Measurements from ENCODE around the gene TXNDC5. TPM values are rescaled to one million over a fixed set of nuclear protein-coding genes. Genes with fewer than 3 reads are reported as not detected.

TXNDC5 gene
- total RNA-seq, 1 experiment from 2014 or later, result 373 TPM

DNA sequence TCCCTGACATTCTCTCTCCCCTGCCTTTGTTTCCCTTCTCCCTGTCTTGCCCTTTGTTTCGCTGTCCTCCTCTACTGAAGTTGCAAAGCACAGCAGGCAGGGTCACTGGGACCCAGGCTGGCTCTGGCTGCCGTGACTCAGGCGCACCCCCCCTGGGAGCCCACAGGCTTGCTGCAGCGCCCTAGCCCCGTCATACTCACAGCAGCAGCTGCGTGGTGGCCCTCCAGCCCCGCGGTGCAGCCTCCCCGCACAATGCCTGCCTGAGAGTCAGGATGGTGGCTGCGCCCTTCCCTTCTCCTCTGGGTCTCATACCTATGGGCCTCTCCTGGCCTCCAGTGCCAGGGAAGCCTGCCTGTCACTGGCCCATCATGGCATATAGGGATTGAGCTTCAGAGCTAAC lies 41.7 kb downstream of the TXNDC5 start:
- DNase-seq (ENCODE audit: low read depth), result no peak

DNA sequence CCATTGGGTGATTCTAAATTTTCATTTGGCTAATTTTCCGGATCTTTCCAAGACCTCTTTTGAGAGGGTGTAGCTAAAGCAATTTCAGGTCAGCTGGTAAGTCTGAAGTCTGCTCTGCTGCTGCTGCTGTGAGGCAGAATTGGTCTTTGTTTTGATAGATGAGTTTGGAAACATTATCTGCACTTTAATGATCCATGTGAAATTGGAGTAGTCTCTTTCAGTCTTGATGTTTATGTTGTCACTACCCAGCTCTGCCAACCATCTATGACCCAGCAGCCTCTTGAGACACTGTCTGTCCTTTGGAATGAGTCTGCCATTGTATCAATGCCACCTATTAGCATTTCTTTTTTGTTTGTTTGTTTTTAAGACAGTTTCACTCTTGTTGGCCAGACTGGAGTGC lies 44.1 kb downstream of the TXNDC5 start:
- DNase-seq (ENCODE audit: low read depth), result no peak

- DNase-seq (ENCODE audit: low read depth), result no peak
Observed at GRCh38 chr6:7865781-7866180, 44.8 kb downstream of the TXNDC5 start.

GRCh38 chr6:7859591-7859990 lies 51.0 kb downstream of the TXNDC5 start:
- no peak for DNase-seq (ENCODE audit: low read depth)

DNA sequence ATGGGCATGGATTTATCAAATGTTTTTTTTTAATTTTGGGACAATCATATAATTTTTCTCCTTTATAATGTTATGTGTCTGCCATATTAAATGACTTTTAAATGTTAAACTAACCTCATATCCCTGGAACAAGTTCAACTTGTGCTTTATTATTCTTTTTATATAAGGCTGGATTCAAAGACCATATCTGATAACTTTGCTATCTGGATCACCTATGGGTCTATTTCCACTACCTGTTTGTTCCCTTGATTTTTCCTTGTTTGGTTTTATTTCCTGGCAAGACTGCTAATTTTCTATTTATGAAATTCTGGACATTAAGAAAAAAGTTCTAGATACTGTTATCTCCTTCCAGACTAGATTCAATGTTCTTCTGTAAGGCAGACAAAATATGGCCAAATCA lies 58.8 kb downstream of the TXNDC5 start:
- no peak for DNase-seq (ENCODE audit: low read depth)

DNA sequence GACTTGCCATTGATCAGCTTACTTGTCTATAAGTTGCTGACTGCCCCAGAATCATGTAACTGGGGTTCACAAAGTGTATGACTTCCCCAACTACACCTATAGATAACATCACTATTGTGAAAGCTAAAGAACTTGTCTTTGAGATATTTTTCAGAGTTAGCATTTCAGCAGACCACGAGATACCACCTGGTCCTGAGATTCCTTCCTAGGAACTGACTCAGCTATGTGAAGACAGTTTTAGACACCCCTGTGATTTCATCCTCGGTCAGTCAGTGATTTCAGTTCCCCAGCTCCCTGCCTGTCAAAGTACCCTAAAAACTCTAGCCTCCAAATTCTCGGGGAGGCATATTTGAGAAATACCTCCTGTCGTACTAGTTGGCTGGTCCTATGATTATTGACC lies 62.4 kb downstream of the TXNDC5 start:
- no peak for DNase-seq (ENCODE audit: low read depth)

- DNase-seq (ENCODE audit: low read depth), result no peak
Observed at GRCh38 chr6:7846966-7847818, 63.4 kb downstream of the TXNDC5 start.

DNA sequence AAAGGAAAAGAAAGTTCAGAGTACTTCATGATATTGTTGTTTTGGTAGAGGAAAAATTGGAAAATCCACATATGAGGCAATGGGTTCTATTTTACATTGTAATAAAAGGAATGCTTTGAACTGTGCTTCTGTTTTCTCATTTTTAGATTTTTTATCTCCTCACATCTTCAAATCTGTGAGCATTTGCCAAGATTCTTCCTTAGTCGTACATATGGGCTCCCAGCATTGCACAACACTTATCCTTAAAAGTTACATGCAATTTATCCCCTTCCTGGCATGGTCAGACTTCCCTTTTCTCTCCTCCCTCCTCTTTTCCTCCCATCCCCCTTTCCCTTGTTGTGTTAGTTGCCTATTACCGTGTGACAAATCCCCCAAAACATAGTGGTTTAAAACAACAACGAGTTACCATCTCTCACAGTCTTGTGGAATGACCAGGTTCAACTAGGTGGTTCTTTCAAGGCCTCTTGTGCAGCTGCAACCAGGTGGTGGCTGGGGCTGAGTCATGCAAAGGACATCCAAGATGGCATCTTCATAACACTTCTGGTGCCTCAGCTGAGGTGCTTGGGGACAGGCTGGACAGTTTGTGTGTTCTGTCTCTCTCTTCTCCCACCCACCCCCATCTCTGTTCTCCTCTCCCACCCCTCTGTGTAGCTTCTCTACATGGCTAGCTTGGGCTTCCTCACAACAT lies 68.7 kb downstream of the TXNDC5 start:
- no peak for DNase-seq (ENCODE audit: low read depth)

GRCh38 chr6:7836371-7837026 lies 74.1 kb downstream of the TXNDC5 start:
- DNase-seq (ENCODE audit: low read depth), result no peak

DNA sequence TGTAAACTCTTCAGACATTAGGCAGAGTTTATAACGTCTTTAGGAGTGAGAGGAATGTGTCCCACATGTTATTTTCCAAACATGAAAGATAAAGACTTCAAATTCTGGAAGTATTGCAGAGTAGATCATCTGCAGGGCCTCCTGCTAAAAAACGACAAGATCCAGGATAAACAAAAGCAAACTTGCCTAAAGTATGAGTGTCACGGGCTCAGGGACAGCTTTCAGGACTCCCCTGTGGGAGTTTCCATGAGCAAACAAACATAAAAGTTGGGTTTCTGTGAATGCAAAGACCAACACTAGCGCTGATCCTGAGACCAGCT lies 76.9 kb downstream of the TXNDC5 start:
- no peak for DNase-seq (ENCODE audit: low read depth)

DNA sequence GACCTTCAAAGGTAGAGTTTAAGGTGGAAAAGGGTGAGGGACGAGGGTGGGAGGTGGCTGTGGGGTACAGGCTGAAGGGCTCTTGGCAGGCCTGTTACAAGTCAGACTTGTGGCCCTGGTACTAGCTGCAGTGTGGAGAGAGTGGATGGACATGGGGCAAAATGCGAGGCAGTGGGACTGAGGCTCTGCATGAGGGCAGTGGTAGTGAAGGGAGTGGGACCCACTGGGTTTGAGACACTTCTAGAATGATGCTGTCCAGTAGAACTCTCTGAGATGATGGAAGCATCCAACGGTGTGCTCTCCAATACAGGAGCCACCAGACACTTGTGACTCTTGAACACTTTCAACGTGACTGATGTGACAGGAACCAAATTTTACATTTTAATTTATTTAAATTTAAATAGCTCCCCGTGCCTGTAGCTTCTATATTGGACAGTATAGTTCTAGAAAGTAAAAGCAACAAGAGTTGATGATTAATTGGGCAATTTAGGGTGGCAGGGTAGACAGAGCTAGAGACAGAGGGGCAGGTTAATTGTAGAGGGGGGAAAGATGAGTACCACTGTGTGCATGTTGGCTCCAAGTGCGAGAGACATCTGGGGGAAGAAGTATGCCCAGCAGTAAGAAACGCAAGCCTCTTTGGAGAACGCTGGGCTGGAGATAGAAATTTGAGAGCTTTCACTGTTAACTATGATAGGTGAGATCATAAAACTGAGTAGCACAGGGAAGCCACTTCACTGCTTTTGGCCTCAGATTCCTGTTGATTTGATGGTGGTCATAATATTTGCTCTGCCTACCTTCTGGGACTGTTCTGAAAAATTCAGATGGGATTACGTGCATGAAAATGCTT lies 77.5 kb downstream of the TXNDC5 start:
- DNase-seq (ENCODE audit: low read depth), result no peak

Other genes with a start within 250 kb of the TXNDC5 start
- 0.34 and 0.80 TPM in 2 replicates for gene BMP6, start 184.7 kb downstream of the TXNDC5 start, total RNA-seq (2014; rRNA removed; shearing (Covaris generic))
- 14.3 and 17.2 TPM in 2 replicates for gene BLOC1S5, start 153.6 kb upstream of the TXNDC5 start, total RNA-seq (2014; rRNA removed; shearing (Covaris generic))
- gene EEF1E1, start 191.8 kb upstream of the TXNDC5 start, total RNA-seq (2014; rRNA removed; shearing (Covaris generic)), result 101 and 139 TPM in 2 replicates